ENCODE measurements around the gene SOCS6.

GRCh38 chr18:70293166-70293565 is 4.3 kb downstream of the SOCS6 start:
- no peak for TF ChIP-seq EZH2 (IDR thresholded peaks at IDR 0.05; ENCODE audit: borderline replicate concordance)
- no peak for TF ChIP-seq CTCF (IDR thresholded peaks at IDR 0.05; ENCODE audit: poor library complexity)
